ENCODE results near the gene ZNF691.

Gene ZNF691

DNA sequence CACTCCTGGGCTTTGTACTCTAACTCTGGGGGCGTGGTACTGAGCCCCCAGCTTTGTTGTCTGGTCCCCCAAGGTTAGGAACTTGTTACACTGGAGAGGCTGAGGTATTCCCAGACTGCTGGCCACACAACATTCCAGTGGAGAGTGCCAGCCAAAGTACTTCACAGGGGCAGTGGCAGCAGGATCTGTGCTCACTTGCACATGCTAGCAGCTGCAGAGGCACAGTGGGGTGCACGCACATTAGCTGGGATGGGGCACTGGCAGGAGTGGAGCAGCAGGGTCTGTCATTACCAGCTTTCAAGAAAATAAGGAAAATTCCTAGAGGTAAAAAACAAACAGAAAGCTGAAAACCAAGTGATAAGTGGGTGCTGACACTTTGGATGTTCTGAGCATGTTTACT is 31.0 kb downstream of the ZNF691 start:
- H4K12ac ChIP-seq (ENCODE audit: low read depth, low read length), result no peak overlapping the region

DNA sequence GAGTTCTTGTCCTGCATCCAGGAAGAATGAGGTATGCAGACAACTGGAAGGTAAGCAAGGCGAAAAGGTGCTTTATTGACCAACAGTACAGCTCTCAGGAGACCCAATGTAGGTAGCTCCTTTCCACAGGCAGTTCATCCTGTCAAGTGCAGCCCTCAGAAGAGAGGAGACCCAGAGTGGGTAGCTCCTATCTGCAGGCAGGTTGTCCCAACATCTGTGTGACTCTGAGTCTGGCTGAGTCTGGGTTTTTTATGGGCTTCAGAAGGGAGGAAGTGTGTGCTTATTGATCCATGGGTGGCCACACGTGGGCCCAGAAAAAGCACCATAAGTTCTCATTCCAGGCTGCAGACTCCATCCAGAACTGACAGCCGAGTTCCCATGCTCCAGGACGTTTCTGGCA is 34.0 kb downstream of the ZNF691 start:
- Histone ChIP-seq H3K9ac (ENCODE audit: low read length) (no peak overlapping the region), H3K27ac (ENCODE audit: low read depth, low read length) (no peak overlapping the region), H3K4me1 (ENCODE audit: control insufficient read depth in 1 of 2, insufficient read depth in 2 of 2, low read length in 2 of 2) (no peaks in the 10 kb centered on the region), H2BK12ac (ENCODE audit: low read length) (no peak overlapping the region), H2AK5ac (ENCODE audit: low read length) (no peak overlapping the region), H2BK120ac (ENCODE audit: insufficient read depth, low read length, poor library complexity) (no peak overlapping the region), H3K14ac (ENCODE audit: low read length) (no peak overlapping the region), H3K18ac (ENCODE audit: low read length) (no peak overlapping the region), H2BK5ac (ENCODE audit: low read depth, low read length, poor library complexity) (no peak overlapping the region), H3K79me1 (ENCODE audit: low read length) (no peaks in the 10 kb centered on the region), H2AFZ (ENCODE audit: insufficient read depth, low read length, poor library complexity) (no peak overlapping the region), H3K36me3 (ENCODE audit: control insufficient read depth in 1 of 2, insufficient read depth in 2 of 2, low read length in 2 of 2) (no peaks in the 10 kb centered on the region), H3K27me3 (ENCODE audit: insufficient read depth, low read length) (no peaks in the 10 kb centered on the region), H4K12ac (ENCODE audit: low read depth, low read length) (no peak overlapping the region), H4K8ac (ENCODE audit: low read depth, low read length) (no peak overlapping the region), H3K79me2 (ENCODE audit: control insufficient read depth, insufficient read depth, low read length, poor library complexity) (no peaks in the 10 kb centered on the region), H3K9me3 (ENCODE audit: insufficient read depth, low read depth, low read length) (peaks cover 4% of the 10 kb centered on the region), H4K91ac (ENCODE audit: low read depth, low read length) (no peak overlapping the region), H3K23ac (ENCODE audit: low read length) (no peak overlapping the region), H3K4me2 (ENCODE audit: low read length) (no peak overlapping the region), H3K4me3 (ENCODE audit: low read depth, low read length) (no peak overlapping the region), H3K4ac (ENCODE audit: low read depth, low read length) (no peak overlapping the region)
- no peak for DNase-seq
- WGBS (ENCODE audit: extremely low coverage, insufficient coverage, insufficient read length), result no CpG with 5 or more reads among the region's 4 CpGs

More for the DNA sequence above, 31.0 kb downstream of the ZNF691 start:
- Histone ChIP-seq H3K4me3 (ENCODE audit: low read depth, low read length) (no peak overlapping the region), H2BK5ac (ENCODE audit: low read depth, low read length, poor library complexity) (no peak overlapping the region), H2BK12ac (ENCODE audit: low read length) (no peak overlapping the region), H3K4me2 (ENCODE audit: low read length) (no peak overlapping the region), H3K18ac (ENCODE audit: low read length) (no peak overlapping the region), H3K4ac (ENCODE audit: low read depth, low read length) (no peak overlapping the region), H3K79me1 (ENCODE audit: low read length) (no peaks in the 10 kb centered on the region), H3K9me3 (ENCODE audit: insufficient read depth, low read depth, low read length) (peaks cover 4% of the 10 kb centered on the region), H3K36me3 (ENCODE audit: control insufficient read depth in 1 of 2, insufficient read depth in 2 of 2, low read length in 2 of 2) (no peaks in the 10 kb centered on the region), H3K27ac (ENCODE audit: low read depth, low read length) (no peak overlapping the region), H3K9ac (ENCODE audit: low read length) (no peak overlapping the region), H2AK5ac (ENCODE audit: low read length) (no peak overlapping the region), H2AFZ (ENCODE audit: insufficient read depth, low read length, poor library complexity) (no peak overlapping the region), H3K14ac (ENCODE audit: low read length) (no peak overlapping the region), H3K4me1 (ENCODE audit: control insufficient read depth in 1 of 2, insufficient read depth in 2 of 2, low read length in 2 of 2) (no peaks in the 10 kb centered on the region), H3K23ac (ENCODE audit: low read length) (no peak overlapping the region), H2BK120ac (ENCODE audit: insufficient read depth, low read length, poor library complexity) (no peak overlapping the region), H3K27me3 (ENCODE audit: insufficient read depth, low read length) (no peaks in the 10 kb centered on the region), H3K79me2 (ENCODE audit: control insufficient read depth, insufficient read depth, low read length, poor library complexity) (no peaks in the 10 kb centered on the region), H4K91ac (ENCODE audit: low read depth, low read length) (no peak overlapping the region), H4K8ac (ENCODE audit: low read depth, low read length) (no peak overlapping the region)
- whole genome bisulfite sequencing (ENCODE audit: extremely low coverage, insufficient coverage, insufficient read length), result no CpG with 5 or more reads among the region's 2 CpGs
- DNase-seq, result no peak

DNA sequence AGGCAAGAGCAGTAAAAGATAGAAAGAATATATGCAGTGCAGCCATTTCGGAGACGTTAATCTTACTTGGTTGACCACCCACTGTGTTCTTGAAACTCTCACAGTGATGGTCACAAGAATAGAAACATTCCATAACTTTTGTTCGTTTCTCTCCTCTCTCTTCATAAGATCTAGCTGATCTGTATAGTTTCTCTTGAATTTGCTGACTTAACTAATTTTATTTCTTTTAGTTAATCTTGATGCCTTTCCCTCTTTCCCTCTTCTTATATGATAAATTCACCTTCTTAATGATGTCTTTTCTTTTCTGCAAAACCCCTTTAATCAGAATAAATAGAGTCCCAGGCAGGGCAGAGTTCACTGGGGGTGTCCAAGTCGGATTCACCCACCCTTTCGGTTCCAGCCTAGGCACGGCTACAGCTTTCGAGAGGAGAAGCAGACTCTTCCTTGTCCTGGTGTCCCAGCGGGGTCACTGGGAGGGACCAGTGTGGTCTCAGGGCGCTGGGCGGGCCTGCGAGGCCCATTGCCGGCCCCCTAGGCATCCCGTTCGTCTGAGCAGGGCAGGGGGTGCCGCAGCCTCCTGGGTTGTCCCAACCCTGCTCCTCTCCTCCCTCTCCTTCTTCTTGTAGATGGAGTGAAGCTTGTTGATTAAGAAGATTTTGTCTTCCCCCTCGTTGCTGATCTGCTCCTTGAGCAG is 39.8 kb downstream of the ZNF691 start:
- Histone ChIP-seq H3K9me3 (ENCODE audit: insufficient read depth, low read depth, low read length) (peaks cover 3% of the 10 kb centered on the region), H3K9ac (ENCODE audit: low read length) (no peak overlapping the region), H3K4me1 (ENCODE audit: control insufficient read depth in 1 of 2, insufficient read depth in 2 of 2, low read length in 2 of 2) (no peaks in the 10 kb centered on the region), H3K4me3 (ENCODE audit: low read depth, low read length) (no peak overlapping the region), H4K12ac (ENCODE audit: low read depth, low read length) (no peak overlapping the region), H2AFZ (ENCODE audit: insufficient read depth, low read length, poor library complexity) (no peak overlapping the region), H3K18ac (ENCODE audit: low read length) (no peak overlapping the region), H3K79me2 (ENCODE audit: control insufficient read depth, insufficient read depth, low read length, poor library complexity) (no peaks in the 10 kb centered on the region), H3K27ac (ENCODE audit: low read depth, low read length) (no peak overlapping the region), H3K14ac (ENCODE audit: low read length) (no peak overlapping the region), H4K8ac (ENCODE audit: low read depth, low read length) (no peak overlapping the region), H3K23ac (ENCODE audit: low read length) (no peak overlapping the region), H2BK120ac (ENCODE audit: insufficient read depth, low read length, poor library complexity) (no peak overlapping the region), H3K79me1 (ENCODE audit: low read length) (no peaks in the 10 kb centered on the region), H4K91ac (ENCODE audit: low read depth, low read length) (no peak overlapping the region), H3K36me3 (ENCODE audit: control insufficient read depth in 1 of 2, insufficient read depth in 2 of 2, low read length in 2 of 2) (no peaks in the 10 kb centered on the region), H2AK5ac (ENCODE audit: low read length) (no peak overlapping the region), H2BK12ac (ENCODE audit: low read length) (no peak overlapping the region), H3K4me2 (ENCODE audit: low read length) (no peak overlapping the region), H3K4ac (ENCODE audit: low read depth, low read length) (no peak overlapping the region), H3K27me3 (ENCODE audit: insufficient read depth, low read length) (no peaks in the 10 kb centered on the region), H2BK5ac (ENCODE audit: low read depth, low read length, poor library complexity) (no peak overlapping the region)
- no CpG with 5 or more reads among the region's 16 CpGs for WGBS (ENCODE audit: extremely low coverage, insufficient coverage, insufficient read length)
- no peak for DNase-seq

DNA sequence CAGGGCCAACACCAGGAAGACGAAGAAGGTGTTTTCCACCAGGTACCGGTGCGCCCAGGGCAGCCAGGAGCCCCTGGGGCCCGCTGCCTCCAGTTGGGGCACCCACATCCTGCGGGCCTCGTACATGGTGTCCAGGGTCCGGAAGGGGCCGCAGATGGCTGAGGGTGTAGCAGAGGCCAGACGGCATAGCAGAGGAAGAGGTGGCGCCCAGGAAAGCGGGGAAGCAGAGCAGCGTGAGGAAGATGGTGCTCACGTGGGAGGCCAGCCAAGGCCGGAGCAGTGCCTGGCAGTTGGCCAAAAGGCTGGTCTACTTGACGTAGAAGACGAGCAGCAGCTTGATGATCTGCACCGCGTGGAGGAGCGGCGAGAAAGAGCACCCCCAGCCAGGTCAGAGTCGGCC is 40.4 kb downstream of the ZNF691 start:
- Histone ChIP-seq H3K9ac (ENCODE audit: low read length) (no peak overlapping the region), H3K4me2 (ENCODE audit: low read length) (no peak overlapping the region), H3K18ac (ENCODE audit: low read length) (no peak overlapping the region), H3K79me2 (ENCODE audit: control insufficient read depth, insufficient read depth, low read length, poor library complexity) (no peaks in the 10 kb centered on the region), H3K9me3 (ENCODE audit: insufficient read depth, low read depth, low read length) (peaks cover 3% of the 10 kb centered on the region), H4K12ac (ENCODE audit: low read depth, low read length) (no peak overlapping the region), H3K27me3 (ENCODE audit: insufficient read depth, low read length) (no peaks in the 10 kb centered on the region), H3K23ac (ENCODE audit: low read length) (no peak overlapping the region), H3K4ac (ENCODE audit: low read depth, low read length) (no peak overlapping the region), H2AK5ac (ENCODE audit: low read length) (no peak overlapping the region), H3K36me3 (ENCODE audit: control insufficient read depth in 1 of 2, insufficient read depth in 2 of 2, low read length in 2 of 2) (no peaks in the 10 kb centered on the region), H4K91ac (ENCODE audit: low read depth, low read length) (no peak overlapping the region), H2BK5ac (ENCODE audit: low read depth, low read length, poor library complexity) (no peak overlapping the region), H4K8ac (ENCODE audit: low read depth, low read length) (no peak overlapping the region), H2BK120ac (ENCODE audit: insufficient read depth, low read length, poor library complexity) (no peak overlapping the region), H2BK12ac (ENCODE audit: low read length) (no peak overlapping the region), H3K79me1 (ENCODE audit: low read length) (no peaks in the 10 kb centered on the region), H3K4me1 (ENCODE audit: control insufficient read depth in 1 of 2, insufficient read depth in 2 of 2, low read length in 2 of 2) (no peaks in the 10 kb centered on the region), H3K14ac (ENCODE audit: low read length) (no peak overlapping the region), H3K27ac (ENCODE audit: low read depth, low read length) (no peak overlapping the region), H3K4me3 (ENCODE audit: low read depth, low read length) (no peak overlapping the region), H2AFZ (ENCODE audit: insufficient read depth, low read length, poor library complexity) (no peak overlapping the region)
- no CpG with 5 or more reads among the region's 21 CpGs for WGBS (ENCODE audit: extremely low coverage, insufficient coverage, insufficient read length)
- DNase-seq, result no peak
